HG02970 (cell line): ENCODE measurements around the gene NCOA7.
A peak's percentile ranks its signal among the peaks of the same experiment; 100 is the strongest.

ENCODE experiments used
- ATAC-seq: cut with Tn5 transposase; IDR thresholded peaks from one replicate; pipeline ENCODE4 v1.9.1; 2021; ENCODE audit warnings: mild to moderate bottlenecking, moderate library complexity, moderate number of reproducible peaks; ENCODE audit not compliant: unreplicated experiment, low FRiP score

Gene NCOA7

DNA sequence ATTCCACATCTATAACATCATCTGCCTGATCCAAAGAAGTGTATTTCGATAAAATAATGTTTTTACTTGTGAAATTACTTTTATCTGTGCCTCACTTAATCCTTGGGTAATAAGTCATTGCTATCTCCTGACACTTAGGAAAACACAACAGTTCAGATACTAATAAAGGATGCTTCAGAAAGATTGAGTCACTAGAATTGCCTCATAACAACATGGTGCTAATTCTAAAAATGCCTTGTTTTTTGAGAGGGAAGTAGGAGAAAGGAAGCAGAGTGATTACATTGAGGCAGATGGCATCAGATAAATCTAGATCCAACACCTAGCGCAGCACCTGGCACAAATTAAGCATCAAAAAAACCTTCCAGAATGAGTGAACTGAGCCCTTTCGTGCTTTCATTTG is 69.0 kb downstream of the NCOA7 start:
- no peak for ATAC-seq

DNA sequence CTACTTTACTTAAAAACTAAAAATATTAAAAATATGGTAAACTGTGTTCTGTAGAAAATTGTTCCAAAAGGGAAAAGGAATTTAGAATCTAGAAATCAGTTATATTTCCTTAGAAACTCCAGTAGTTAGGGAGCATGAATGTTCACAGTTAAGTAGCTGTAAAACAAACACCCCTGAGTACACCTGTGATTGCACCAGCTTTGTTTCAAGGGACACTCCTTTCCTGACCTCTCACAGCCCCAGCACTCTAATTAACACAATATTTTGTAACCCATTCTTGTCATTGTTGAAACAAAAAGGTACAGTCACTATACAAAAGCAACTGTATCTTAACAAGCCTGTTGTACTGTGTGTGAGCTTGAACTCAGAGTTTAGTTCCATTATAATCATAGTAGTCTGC is 72.3 kb downstream of the NCOA7 start:
- ATAC-seq: no peak

- ATAC-seq: no peak
Observed at GRCh38 chr6:125865015-125865414, 74.3 kb downstream of the NCOA7 start.

GRCh38 chr6:125866433-125866832 is 75.7 kb downstream of the NCOA7 start:
- ATAC-seq: no peak

DNA sequence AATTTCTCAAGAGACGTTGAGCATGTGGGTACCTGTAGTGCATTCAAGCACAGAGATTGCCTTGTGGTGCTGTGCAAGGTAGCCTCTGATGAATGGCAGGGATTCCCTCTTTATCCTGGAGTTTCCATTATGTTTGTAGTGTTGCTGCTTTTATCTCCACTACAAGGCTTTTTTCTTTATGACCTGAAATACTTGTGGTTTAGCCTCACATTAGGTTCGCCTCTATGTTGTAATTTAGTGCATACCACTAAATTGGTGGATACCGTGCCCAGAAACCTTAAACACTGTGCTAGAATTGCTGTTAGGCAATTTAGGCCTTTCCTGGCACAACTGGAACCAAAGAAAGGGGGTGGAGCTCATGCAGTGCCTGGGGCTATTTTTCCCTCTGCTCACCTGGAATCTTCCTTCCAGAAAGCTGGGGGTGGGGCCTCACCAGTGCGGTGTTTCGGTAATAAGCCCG is 76.8 kb downstream of the NCOA7 start:
- no peak for ATAC-seq

DNA sequence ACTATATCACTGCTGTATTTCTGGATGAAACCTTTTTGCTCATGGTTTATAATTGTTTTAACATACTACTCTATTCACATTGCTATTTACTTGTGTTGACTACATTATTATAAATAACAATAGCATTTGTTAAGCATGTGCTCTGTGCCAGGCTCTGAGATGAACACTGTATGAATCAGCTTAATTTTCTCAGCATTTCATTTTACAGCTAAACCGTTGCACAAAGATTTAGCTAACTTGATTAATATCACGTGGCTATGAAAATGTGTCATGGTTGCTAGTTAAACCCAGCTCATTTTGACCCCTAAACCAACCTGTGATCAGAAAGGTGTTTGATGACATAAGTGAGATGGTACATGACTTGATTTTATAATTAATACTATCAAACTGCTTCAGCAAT is 77.5 kb downstream of the NCOA7 start:
- no peak for ATAC-seq

DNA sequence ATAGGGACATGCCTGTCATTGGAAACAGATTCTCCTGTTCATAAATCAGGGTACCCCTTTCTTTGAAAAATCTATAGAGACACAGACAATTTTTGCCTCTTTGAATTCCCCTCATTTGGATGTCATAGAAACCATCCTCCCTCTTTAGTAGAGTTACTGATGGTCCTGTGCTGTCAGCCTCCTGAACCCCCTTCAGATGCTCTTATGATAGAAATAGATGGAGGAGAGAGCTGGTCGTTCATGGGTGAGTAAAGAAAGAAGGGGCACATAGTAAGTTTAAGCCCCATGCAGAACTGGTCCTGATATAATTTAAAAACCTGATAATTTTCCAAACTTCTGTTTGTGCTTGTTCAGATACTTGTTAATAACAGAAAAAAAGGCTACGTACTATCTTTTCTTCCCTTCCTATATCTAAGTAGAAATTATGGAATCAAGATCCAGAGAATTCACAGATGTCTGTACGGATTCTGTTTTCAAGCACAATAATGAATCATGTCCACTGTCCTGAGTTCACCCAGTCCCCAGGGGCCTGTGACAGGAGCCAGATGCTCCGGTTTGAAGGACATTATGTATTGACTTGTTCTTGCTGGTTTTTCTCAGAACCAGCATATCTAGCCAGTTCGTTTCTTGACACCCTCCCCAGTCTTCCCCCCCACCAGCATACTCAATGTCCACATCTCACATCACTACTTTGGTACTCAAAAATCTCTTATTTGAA is 78.1 kb downstream of the NCOA7 start:
- no peak for ATAC-seq

GRCh38 chr6:125869427-125869826 is 78.7 kb downstream of the NCOA7 start:
- no peak for ATAC-seq

- ATAC-seq: no peak
Observed at GRCh38 chr6:125871365-125871764, 80.6 kb downstream of the NCOA7 start.

GRCh38 chr6:125872259-125872921 is 81.6 kb downstream of the NCOA7 start:
- no peak for ATAC-seq

DNA sequence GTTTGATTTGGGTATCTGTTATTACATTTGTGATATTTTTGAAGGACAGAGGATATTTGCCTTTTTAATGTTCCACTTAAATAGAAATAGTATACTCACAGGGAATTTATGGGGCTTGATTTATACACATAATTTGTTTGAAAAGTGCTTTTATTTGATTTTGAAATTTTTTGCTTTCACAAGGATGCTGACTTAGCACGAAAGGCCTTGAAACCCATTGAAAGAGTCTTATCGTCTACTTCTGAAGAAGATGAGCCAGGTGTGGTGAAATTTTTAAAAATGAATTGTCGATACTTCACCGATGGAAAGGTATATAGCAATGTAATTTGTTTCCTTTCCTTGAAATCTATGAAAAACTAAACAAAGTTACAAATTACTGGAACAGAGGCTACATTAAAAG is 91.5 kb downstream of the NCOA7 start:
- ATAC-seq: no peak

- no peak for ATAC-seq
Observed at GRCh38 chr6:125884634-125885371, 94.0 kb downstream of the NCOA7 start.

DNA sequence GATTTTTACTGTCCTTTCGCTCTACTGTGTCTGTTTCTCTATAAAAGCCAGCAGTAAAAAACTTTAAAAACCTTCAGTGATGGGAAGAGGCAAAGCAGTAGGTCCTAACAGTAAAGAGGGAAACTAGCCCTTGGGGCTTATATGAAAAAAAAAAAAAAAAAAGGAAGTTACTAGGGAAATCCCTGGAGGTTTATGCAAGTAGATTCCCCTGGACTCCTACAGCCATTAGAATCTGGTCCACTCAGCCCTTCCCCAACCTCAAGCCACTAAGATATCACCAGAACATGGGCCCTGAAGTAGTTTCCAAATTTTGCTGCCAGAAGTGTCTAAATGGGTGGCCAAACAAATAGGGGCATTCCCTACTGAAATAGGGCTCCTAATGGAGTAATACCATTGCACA is 95.3 kb downstream of the NCOA7 start:
- ATAC-seq: no peak

DNA sequence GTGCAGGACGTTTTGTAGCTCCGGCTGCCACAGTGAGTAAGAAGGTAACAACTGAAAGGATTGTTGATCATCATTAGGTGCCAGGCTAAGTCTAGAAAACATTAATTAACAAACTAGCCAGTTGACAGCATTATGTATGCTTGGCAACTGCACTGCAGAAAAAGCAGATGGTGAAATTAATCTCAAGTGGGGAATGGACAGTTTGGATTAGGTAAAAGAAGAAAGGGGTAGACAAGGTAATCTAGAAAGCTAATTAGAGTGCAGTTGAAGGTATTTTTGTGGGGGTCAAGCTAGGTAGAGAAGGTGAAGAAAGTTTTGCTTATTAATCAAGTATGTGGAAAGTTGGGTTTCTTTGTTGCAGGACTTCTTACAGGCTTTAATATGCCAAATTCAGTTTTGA is 96.2 kb downstream of the NCOA7 start:
- no peak for ATAC-seq

- ATAC-seq: no peak
Observed at GRCh38 chr6:125887372-125887771, 96.6 kb downstream of the NCOA7 start.

GRCh38 chr6:125888989-125889656 is 98.4 kb downstream of the NCOA7 start:
- ATAC-seq: no peak

GRCh38 chr6:125899726-125900182 is 109.0 kb downstream of the NCOA7 start:
- ATAC-seq: no peak

DNA sequence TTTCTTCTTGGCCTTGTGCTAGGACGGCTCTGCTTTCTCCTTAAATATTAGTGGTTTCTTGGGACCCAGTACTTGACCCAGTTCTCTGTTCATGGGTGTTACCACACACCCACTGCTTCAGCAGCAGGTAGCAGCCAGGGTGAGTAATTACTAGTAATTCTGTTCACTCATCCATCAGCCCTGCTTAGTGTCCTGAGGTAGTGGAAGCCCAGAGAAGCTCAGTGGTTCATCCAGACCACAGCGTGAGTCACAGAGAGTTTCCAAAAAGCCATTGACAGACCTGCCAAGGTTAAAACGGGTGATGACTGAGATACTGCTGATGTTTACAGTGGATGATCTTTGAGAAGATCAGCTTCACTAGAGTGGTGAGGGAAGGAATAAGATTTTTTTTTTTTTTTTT is 114.1 kb downstream of the NCOA7 start:
- no peak for ATAC-seq

- ATAC-seq: no peak
Observed at GRCh38 chr6:125906158-125906998, 115.6 kb downstream of the NCOA7 start.

GRCh38 chr6:125910527-125910926 is 119.8 kb downstream of the NCOA7 start:
- peak; percentile 98 for ATAC-seq
